Ectodermal cell (in vitro differentiated cells): Measurements from ENCODE around the gene EAF1.
"Not testable (repeated sequence)": the region's sequence is repeated elsewhere in the genome, so short reads cannot be mapped to it uniquely, and the experiment has no call there.

Experiments used
- H3K27ac ChIP-seq: 2 replicates; pipeline ENCODE4 v1.7.0; 2013; ENCODE audit warnings: mild to moderate bottlenecking, low read depth, low read length; ENCODE audit not compliant: insufficient read depth, poor library complexity, severe bottlenecking
- H3K27me3 ChIP-seq: 2 replicates; pipeline ENCODE4 v1.7.0; 2013; ENCODE audit warnings: mild to moderate bottlenecking, low read length; ENCODE audit not compliant: insufficient read depth, control insufficient read depth, poor library complexity, severe bottlenecking
- H3K36me3 ChIP-seq: one replicate; pipeline ENCODE4 v1.7.0; 2013; ENCODE audit warnings: low read length; ENCODE audit not compliant: control insufficient read depth, insufficient read depth
- H3K4me1 ChIP-seq: one replicate; pipeline ENCODE4 v1.7.0; 2013; ENCODE audit warnings: low read length; ENCODE audit not compliant: control insufficient read depth, insufficient read depth
- H3K4me3 ChIP-seq: 2 replicates; pipeline ENCODE4 v1.7.0; 2013; ENCODE audit warnings: low read depth, low read length, control low read depth; ENCODE audit not compliant: insufficient read depth
- H3K9me3 ChIP-seq: 2 replicates; pipeline ENCODE4 v1.7.0; 2013; ENCODE audit warnings: mild to moderate bottlenecking, low read length, moderate library complexity; ENCODE audit not compliant: control insufficient read depth
- WGBS, 2 experiments: methylation state at CpG; one replicate each; pipeline ENCODE4 v1.1.7; 2013; ENCODE audit warnings: missing lambda C conversion rate in 2 of 2; 5-methylcytosine and 5-hydroxymethylcytosine counted together

Gene EAF1

DNA sequence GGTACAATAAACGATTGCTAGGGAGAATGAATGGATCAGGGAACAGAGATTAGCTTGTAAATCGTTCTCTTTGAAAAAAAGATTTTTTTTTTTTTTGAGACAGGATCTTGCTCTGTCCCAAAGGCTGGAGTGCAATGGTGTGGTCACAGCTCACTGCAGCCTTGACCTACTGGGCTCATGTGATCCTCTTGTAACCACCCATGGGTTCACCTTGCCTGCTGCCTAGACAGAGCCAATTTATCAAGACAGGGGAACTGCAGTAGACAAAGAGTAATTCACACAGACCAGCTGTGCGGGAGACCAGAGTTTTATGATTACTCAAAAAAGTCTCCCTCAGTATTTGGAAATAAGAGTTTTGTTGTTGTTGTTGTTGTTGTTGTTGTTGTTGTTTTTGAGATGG lies 39.7 kb upstream of the EAF1 start:
- WGBS, 2 experiments: 90 to 93% methylated on average over 3 of the region's 3 CpGs
- Histone ChIP-seq H3K4me1 (no peaks in the 10 kb centered on the region), H3K27ac (no peak overlapping the region), H3K36me3 (no peaks in the 10 kb centered on the region), H3K27me3 (no peaks in the 10 kb centered on the region), H3K9me3 (no peaks in the 10 kb centered on the region), H3K4me3 (no peak overlapping the region)

DNA sequence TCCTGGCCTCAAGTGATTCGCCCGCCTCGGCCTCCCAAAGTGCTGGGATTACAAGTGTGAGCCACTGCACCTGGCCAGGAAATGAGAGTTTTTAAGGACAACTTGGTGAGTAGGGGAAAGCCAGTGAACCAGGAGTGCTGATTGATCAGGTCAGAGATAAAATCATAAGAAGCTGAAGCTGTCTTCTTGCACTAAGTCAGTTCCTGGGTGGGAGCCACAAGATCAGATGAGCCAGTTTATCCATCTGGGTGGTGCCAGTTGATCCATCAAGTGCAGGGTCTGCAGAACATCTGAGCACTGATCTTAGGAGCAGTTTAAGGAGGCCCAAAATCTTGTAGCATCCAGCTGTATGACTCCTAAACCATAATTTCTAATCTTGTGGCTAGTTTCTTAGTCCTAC lies 39.1 kb upstream of the EAF1 start:
- H3K9me3 ChIP-seq, H3K27me3 ChIP-seq, H3K27ac ChIP-seq, H3K36me3 ChIP-seq, H3K4me1 ChIP-seq, H3K4me3 ChIP-seq: not testable (repeated sequence)
- 91 to 98% methylated on average over 3 of the region's 3 CpGs for WGBS, 2 experiments

DNA sequence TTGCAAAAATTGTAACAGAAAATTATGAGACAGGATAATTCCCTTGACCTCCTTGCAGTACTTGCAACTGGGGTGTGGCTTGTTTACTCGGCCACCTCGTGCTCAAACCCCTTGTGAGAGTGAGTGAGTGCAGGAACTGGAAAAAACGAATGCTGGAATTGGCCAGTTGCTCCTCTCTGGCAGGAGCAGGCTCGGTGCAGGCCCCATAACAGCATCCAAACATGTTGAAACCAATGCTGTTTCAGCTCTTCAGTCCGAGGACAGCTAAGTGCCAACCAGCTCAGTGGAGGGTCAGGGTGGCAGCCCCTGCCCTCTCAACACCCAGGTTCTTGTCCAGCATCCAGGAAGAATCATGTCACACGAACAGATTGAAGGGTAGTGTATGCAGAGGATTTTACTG lies 36.9 kb upstream of the EAF1 start:
- H3K27me3 ChIP-seq: no peaks in the 10 kb centered on the region
- no peaks in the 10 kb centered on the region for H3K36me3 ChIP-seq
- H3K27ac ChIP-seq: no peak overlapping the region
- H3K4me1 ChIP-seq: no peaks in the 10 kb centered on the region
- no peak overlapping the region for H3K4me3 ChIP-seq
- no peaks in the 10 kb centered on the region for H3K9me3 ChIP-seq
- WGBS, 2 experiments: 72 to 75% methylated on average over 6 of the region's 6 CpGs

DNA sequence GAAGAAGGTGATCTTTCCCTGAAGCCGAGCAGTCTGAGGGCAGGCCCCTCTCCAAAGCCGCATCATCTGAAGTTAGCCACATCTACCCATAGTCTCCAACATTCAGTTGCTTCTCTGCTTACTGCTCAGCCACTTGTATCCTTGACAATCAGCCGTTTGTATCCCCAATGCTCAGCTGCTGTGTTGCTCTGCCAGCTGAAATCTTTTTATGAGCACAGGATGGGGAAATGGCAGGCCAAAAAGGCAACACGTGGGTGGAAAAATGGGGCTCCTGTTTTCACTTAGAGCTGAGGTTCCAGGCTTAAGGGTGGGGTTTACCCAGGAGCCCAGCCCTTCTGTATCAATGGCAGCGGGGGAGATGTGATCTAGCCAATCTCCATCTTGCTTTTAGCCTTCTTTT lies 36.4 kb upstream of the EAF1 start:
- no peaks in the 10 kb centered on the region for H3K4me1 ChIP-seq
- H3K27me3 ChIP-seq: no peaks in the 10 kb centered on the region
- H3K36me3 ChIP-seq: no peaks in the 10 kb centered on the region
- 86 to 89% methylated on average over 5 of the region's 5 CpGs for WGBS, 2 experiments
- H3K9me3 ChIP-seq: no peaks in the 10 kb centered on the region
- H3K4me3 ChIP-seq: no peak overlapping the region
- no peak overlapping the region for H3K27ac ChIP-seq

DNA sequence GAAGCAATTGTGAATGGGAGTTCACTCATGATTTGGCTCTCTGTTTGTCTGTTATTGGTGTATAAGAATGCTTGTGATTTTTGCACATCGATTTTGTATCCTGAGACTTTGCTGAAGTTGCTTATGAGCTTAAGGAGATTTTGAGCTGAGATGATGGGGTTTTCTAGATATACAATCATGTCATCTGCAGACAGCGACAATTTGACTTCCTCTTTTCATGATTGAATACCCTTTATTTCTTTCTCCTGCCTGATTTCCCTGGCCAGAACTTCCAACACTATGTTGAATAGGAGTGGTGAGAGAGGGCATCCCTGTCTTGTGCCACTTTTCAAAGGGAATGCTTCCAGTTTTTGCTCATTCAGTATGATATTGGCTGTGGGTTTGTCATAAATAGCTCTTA lies 34.1 kb upstream of the EAF1 start:
- 97 to 100% methylated on average over 1 to 2 of the region's 2 CpGs for WGBS, 2 experiments
- not testable (repeated sequence) for H3K27ac ChIP-seq

DNA sequence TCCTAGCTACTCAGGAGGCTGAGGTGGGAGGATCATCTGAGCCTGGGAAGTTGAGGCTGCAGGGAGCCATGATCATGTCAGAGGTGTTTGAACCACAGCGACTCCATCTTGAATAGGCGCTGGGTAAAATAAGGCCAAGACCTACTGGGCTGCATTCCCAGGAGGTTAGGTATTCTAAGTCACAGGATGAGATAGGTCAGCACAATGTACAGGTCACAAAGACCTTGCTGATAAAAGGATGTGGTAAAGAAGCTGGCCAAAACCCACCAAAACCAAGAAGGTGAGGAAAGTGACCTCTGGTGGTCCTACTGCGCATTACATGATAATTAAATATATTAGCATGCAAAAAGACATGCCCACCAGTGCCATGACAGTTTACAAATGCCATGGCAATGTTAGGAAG lies 28.7 kb upstream of the EAF1 start:
- H3K27ac ChIP-seq, H3K4me3 ChIP-seq, H3K4me1 ChIP-seq, H3K27me3 ChIP-seq, H3K9me3 ChIP-seq, H3K36me3 ChIP-seq: not testable (repeated sequence)
- WGBS, 2 experiments: 93 to 98% methylated on average over 2 to 3 of the region's 3 CpGs

More for the DNA sequence above, 34.1 kb upstream of the EAF1 start:
- not testable (repeated sequence) for H3K4me3 ChIP-seq, H3K27me3 ChIP-seq, H3K36me3 ChIP-seq, H3K4me1 ChIP-seq, H3K9me3 ChIP-seq

DNA sequence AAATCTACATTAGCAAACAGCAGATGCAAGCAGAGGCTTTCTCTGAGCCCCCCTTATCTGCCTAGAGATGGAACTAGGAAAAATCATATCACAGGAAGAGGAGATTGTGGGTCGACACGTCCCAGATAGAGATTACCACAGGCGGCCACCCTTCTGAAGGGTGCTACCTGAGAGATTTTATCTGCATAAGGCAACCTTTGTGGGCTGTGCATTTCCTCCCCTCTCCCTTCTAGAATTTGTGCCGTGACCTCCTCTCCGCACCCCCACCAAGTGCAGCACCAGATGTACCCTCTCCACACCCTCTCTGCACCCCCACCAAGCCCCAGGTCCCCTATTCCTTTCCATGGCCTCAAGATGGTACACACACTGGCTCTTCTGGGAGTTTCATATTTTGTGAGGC lies 27.4 kb upstream of the EAF1 start:
- Histone ChIP-seq H3K9me3 (no peaks in the 10 kb centered on the region), H3K27ac (no peak overlapping the region), H3K36me3 (no peaks in the 10 kb centered on the region), H3K4me3 (no peak overlapping the region), H3K4me1 (no peaks in the 10 kb centered on the region), H3K27me3 (no peaks in the 10 kb centered on the region)
- WGBS, 2 experiments: 91 to 93% methylated on average over 5 of the region's 5 CpGs

DNA sequence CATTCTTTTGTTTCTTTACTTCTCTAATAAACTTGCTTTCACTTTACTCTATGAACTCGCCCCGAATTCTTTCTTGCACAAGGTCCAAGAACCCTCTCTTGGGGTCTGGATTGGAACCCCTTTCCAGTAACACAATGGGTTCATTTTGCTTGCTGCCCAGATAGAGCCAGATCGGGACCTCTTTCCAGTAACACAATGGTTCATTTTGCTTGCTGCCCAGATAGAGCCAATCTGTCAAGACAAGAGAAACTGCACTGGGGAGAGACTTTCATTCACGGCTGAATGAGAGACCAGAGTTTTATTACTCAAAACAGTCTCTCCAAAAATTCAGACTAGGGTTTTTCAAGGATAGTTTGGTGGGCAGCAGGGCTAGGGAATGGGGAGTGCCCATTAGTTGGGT lies 25.5 kb upstream of the EAF1 start:
- Histone ChIP-seq H3K4me1 (no peaks in the 10 kb centered on the region), H3K4me3 (no peak overlapping the region), H3K27me3 (no peaks in the 10 kb centered on the region), H3K27ac (no peak overlapping the region), H3K9me3 (no peaks in the 10 kb centered on the region), H3K36me3 (no peaks in the 10 kb centered on the region)
- 92 to 96% methylated on average over 4 of the region's 4 CpGs for WGBS, 2 experiments

DNA sequence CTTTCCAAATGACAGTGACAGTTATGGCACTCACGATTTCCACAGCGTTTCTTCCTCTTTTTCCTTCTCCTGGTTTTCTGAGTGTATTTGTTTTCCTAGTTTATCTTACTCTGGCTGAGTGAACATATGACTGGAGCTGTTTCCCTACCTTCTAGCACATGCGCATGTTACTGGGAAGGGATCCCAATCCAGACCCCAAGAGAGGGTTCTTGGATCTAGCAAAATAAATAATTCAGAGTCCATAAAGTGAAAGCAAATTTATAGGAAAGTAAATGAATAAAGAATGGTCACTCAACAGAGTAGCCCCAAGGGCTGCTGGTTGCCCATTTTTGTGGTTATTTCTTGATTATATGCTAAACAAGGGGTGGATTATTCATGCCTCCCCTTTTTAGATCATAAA lies 23.9 kb upstream of the EAF1 start:
- H3K4me3 ChIP-seq: no peak overlapping the region
- no peaks in the 10 kb centered on the region for H3K36me3 ChIP-seq
- no peaks in the 10 kb centered on the region for H3K27me3 ChIP-seq
- no peaks in the 10 kb centered on the region for H3K4me1 ChIP-seq
- no peak overlapping the region for H3K27ac ChIP-seq
- no peaks in the 10 kb centered on the region for H3K9me3 ChIP-seq
- 89 to 96% methylated on average over 1 to 3 of the region's 3 CpGs for WGBS, 2 experiments

DNA sequence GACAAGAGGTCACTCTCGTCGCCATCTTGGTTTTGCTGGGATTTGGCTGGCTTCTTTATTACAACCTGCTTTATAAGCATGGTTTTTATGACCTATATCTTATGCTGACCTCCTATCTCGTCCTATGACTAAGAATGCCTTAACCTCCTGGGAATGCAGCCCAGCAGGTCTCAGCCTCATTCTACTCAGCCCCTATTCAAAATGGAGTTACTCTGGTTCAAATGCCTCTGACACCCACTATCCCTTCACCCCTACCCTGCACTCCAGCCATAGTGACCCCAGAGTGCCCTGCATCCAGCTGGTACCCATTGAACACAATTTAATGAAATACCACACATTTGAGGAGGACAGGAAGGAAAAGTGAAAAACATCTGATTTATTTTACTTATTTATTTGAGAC lies 23.4 kb upstream of the EAF1 start:
- H3K27ac ChIP-seq: no peak overlapping the region
- H3K27me3 ChIP-seq: no peaks in the 10 kb centered on the region
- H3K36me3 ChIP-seq: no peaks in the 10 kb centered on the region
- no peak overlapping the region for H3K4me3 ChIP-seq
- no peaks in the 10 kb centered on the region for H3K9me3 ChIP-seq
- WGBS, 2 experiments: 94 to 96% methylated on average over 3 of the region's 3 CpGs
- H3K4me1 ChIP-seq: no peaks in the 10 kb centered on the region

DNA sequence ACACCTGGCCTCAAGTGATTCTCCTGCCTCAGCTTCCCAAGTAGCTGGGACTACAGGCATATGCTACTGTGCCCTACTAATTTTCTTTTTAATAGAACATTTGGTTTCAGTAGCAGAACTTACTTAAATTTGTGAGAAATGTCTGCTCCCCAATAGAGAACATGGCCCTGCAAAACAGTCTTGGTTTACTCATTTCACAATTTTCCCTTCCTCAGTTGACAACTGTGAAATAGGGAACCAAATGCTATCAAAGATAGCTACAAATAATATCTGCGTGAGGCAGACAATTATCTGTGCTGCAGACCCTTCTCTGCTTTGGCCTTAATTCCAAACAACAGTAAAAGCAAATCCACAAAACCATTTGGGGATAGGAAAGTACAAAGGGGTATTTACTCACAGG lies 22.6 kb upstream of the EAF1 start:
- 100% methylated on average over 1 of the region's 1 CpG for WGBS, 2 experiments
- Histone ChIP-seq H3K4me3 (no peak overlapping the region), H3K4me1 (no peaks in the 10 kb centered on the region), H3K9me3 (no peaks in the 10 kb centered on the region), H3K27ac (no peak overlapping the region), H3K36me3 (no peaks in the 10 kb centered on the region), H3K27me3 (no peaks in the 10 kb centered on the region)
